HPDE6-E6E7 (cell line): Measurements from ENCODE around the gene RECQL5.
A peak's percentile ranks its signal among the peaks of the same experiment; 100 is the strongest.
"Not testable (repeated sequence)": the region's sequence is repeated elsewhere in the genome, so short reads cannot be mapped to it uniquely, and the experiment has no call there.

ENCODE experiments used
- DNase-seq: peaks from one replicate; pipeline ENCODE4 v3.0.0; 2011; ENCODE audit warnings: missing footprints; ENCODE audit errors: extremely low spot score

Gene RECQL5

DNA sequence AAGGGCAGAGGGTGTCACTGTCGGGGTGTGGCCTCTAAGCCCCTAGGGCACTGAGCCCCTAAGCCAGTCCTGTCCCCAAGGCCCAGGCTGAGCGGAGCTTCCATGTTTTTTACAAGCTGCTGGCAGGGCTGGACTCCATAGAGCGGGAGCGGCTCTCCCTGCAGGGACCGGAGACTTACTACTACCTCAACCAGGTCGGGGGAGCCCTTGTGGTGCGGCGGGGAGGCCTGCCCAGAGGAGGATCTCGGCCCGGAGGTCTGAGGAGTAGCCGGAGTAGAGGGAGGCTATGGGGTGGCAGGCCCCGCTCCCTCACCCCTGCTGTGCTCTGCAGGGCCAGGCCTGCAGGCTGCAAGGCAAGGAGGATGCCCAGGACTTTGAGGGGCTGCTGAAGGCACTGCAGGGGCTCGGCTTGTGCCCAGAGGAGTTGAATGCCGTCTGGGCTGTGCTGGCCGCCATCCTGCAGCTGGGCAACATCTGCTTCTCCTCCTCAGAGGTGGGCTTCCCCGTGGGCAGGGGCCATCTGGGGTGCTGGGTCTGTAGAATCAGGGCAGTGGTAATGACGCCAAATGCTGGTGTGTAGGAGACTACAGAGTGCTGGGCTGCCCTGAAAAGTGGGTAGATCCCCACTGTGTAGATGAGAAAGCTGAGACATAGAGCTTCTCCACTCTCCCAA is 74.5 kb downstream of the RECQL5 start:
- no peak for DNase-seq

DNA sequence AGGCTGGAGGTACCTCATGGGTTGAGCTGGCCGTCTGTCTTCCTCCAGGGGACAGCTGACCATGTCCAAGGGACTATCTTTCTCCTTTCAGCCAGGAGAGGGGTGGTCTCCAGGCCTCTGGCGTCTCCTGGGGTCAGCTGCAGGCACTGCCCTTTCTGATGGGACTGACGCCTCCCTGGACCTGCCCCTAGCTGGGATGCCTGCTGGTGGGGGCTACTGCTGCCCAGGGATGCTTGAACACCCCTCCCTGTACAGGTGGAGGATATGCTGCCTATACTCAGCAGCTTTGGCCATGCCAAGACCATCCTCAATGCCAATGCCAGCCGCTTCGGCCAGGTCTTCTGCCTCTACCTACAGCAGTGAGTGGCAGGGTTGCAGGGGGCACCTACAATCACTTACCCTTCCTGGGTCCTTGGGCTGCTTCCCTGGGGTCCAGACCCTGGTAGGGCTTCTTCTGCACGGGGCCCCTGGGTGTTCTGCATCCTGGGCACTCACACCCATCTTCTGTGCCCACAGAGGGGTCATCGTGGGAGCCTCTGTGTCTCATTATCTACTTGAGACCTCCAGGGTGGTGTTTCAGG is 75.1 kb downstream of the RECQL5 start:
- DNase-seq = no peak

DNA sequence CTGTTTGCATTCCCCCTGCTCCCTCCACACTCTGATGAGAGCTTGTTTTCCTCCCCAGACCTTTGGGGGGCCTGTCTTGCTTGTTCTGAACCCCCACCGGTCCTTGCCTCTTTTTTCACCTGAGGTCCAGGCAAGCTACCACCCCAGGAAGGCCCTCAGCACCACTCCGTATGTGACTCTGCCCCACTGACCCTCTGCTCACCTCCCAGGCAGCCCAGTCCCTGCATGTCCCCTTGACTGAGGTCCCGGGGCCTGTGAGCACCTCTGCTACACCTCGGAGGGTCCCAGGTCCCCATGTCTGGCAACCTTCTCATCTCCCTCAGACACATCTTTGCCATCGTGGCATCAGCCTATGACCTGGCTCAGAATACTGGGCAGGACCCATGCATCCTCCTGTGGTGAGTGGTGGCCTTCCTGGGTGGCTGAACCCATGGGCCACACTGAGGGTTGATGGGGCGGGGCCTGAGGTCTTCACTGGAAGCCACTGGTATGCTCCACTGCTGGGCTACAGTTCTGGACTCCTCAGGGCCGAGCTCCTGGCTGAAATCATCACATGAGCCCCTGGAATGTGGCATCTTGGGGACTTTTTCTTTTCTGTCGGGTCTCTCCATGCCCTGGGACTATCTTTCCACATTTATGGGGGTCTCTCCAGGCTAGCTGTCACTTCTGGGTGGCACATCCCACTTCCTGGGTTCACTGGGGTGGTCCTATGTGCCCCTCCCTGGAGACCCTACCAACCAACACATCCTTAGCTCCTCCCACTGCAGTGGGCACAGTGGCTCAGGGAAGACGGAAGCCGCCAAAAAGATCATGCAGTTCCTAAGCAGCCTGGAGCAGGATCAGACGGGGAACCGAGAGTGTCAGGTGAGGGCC is 75.9 kb downstream of the RECQL5 start:
- DNase-seq = no peak

GRCh38 chr17:75590314-75590761 is 76.6 kb downstream of the RECQL5 start:
- DNase-seq = no peak

DNA sequence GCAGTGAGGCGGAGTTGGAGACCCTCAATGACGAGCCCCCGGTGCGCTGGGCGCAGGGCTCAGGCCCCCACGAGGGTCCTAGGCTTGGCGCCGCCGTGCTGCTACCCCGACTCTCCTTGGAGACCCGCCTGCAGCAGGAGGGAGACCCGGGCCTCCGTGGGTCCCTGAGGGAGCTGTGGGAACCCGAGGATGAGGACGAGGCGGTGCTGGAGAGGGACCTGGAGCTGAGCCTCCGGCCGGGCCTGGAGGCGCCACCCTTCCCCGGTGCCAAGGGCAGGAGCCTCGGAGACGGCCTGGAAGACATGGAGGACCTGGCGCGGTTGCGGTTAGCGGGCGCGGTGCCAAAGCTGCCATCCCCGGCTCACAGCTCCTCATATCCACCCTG is 77.0 kb downstream of the RECQL5 start:
- no peak for DNase-seq

DNA sequence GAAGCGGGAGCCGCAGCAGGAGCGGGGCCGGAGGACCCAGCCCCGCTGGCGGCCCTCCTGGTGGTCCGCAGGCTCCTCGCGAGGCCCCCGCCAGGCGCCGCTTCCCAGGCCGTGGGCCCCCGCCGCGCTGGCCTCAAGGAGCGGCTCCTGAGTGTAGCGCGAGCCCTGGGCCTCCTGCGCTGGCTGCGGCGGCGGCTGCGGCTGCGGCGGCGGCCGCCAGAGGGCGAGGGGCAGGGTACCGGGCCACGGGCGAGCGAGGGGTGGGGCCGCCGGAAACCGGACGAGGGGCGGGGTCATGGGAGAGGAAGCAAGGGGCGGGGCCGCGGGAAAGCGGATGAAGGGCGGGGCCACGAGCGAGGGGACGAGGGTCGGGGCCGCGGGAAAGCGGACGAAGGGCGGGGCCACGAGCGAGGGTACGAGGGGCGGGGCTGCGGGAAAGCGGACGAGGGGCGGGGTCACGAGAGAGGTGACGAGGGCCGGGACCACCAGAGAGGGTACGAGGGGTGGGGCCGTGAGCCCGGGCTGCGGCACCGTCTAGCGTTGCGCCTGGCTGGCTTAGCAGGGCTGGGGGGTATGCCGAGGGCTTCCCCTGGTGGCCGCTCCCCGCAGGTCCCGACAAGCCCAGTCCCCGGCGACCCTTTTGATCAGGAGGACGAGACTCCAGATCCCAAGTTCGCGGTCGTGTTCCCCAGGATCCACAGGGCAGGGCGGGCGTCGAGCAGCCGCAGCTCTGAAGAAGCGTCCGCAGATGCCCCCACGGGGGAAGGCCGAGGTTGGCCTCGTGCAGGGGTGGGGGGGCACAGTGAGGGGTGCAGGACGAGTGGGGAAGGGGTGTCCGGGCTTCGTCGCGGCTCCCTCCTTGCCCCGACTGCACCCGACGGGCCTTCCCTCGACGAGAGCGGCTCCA is 77.7 kb downstream of the RECQL5 start:
- DNase-seq = peak; percentile 94

GRCh38 chr17:75588596-75589011 is 78.3 kb downstream of the RECQL5 start:
- DNase-seq = no peak

DNA sequence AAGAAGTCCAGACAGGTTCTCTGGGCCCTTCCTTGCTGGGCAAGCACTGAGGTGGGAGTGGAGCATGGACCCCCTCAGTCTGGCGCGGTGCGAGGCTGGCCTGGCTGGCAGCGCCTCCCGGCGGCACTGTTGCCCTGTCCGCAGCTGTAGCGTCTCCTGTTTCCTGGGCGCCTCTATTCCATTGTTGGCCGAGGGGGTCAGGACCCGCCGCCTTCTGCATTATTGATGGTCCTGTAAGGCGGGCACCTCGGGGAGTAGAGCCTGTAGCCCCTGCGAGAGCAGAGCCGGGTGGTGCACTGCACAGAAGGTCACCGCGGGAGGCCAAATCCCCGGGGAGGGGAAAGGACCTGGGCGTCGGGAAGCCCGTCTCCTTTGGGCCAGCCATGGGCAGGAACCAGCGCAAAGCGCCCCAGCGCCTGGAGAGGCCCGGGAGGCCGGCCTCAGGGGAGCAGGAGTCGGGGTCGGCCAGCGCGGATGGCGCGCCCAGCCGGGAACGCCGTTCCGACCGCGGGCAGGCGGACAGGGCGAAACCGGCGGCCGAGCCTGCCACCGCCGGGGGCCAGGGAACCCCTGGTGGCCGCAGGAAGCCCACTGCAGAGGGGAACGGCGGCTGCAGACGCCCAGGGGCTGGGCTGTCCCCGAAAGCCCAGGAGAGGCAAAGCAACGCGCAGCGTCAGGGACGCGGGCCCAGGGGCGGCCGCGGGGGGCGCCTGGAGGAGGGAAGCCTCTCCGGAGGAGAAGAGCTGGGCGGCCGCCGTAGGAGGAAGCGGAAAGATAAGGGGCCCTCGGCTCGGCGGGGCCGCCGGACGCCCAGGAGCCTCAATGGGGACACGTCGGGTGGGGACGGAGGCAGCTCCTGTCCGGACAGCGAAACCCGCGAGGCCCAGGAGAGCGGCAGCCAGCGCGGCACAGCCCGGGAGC is 79.0 kb downstream of the RECQL5 start, which contains the start of gene MYO15B:
Gene MYO15B (plus strand): TSS at position 126 of the 921 bp plus-strand sequence. CDS start 258 bp downstream, at position 384.
- DNase-seq = no peak

DNA sequence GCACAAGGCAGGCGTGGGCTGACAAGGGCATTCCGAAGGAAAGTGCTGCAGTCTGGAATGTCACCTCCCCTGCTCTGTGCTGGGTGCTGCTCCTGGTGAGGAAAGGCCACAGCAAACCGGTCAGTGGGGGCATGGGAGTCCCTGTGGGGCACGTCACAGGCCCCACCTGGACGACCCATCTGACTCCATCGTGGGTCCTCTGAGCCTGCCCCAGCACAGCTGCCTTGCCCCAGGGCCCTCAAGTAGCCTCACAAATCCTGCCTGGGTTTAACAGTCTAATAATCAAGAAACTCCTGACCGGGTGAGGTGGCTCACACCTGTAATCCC is 82.1 kb downstream of the RECQL5 start:
- no peak for DNase-seq

DNA sequence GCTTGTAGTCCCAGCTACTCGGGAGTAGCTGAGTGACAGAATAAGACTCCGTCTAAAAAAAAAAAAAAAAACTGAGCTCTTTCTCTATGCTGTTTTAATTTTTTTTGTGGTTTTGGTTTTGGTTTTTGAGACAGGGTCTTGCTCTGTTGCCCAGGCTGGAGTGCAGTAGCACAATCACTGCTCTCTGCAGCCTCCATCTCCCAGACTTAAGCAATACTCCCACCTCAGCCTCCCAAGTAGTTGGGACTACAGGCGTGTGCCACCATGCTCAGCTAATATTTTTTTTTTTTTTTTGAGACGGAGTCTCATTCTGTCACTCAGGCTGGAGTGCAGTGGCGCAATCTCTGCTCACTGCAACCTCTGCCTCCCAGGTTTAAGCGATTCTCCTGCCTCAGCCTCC is 83.8 kb downstream of the RECQL5 start:
- DNase-seq = not testable (repeated sequence)

DNA sequence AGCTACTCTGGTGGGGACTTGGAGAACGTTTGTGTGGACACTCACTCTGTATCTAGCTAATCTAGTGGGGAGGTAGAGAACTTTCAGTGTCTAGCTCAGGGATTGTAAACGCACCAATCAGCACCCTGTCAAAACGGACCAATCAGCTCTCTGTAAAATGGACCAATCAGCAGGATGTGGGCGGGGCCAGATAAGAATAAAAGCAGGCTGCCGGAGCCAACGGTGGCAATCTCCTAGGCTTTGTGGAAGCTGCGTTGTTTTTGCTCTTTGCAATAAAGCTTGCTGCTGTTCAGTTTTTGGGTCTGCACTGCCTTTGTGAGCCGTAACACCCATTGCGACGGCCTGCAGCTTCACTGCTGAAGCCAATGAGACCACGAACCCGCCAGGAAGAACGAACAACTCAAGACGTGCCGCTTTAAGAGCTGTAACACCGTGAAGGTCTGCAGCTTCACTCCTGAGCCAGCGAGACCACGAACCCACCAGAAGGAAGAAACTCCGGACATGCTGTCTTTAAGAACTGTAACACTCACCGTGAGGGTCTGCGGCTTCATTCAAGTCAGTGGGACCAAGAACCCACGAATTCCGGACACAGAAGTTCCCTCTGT is 85.7 kb downstream of the RECQL5 start:
- DNase-seq = not testable (repeated sequence)
